Panc1 (cell line): ENCODE measurements around the gene PRTFDC1.

Experiments
- POLR2AphosphoS5 ChIP-seq: IDR thresholded peaks from 2 replicates; pipeline ENCODE4 v1.6.1; 2012; ENCODE audit warnings: mild to moderate bottlenecking, low read depth, low read length, moderate library complexity
- TCF7L2 ChIP-seq: IDR thresholded peaks from 2 replicates; pipeline ENCODE4 v1.6.1; 2011; ENCODE audit warnings: mild to moderate bottlenecking, low read depth, low read length, inconsistent platforms
- TF ChIP-seq, protein P1 (sequence below): fragments of 450-650 bp; IDR thresholded peaks from 2 replicates; pipeline ENCODE4 v1.5.1; 2017; ENCODE audit warnings: mild to moderate bottlenecking
- TF ChIP-seq, protein P2 (sequence below), 2 experiments: IDR thresholded peaks; 2 replicates each; pipeline ENCODE4 v1.6.1; 2011 to 2012; ENCODE audit warnings: low read depth in 2 of 2, control low read depth in 1 of 2, low read length in 1 of 2, mild to moderate bottlenecking in 1 of 2, moderate library complexity in 1 of 2; ENCODE audit not compliant: insufficient read depth in 1 of 2

DNA sequence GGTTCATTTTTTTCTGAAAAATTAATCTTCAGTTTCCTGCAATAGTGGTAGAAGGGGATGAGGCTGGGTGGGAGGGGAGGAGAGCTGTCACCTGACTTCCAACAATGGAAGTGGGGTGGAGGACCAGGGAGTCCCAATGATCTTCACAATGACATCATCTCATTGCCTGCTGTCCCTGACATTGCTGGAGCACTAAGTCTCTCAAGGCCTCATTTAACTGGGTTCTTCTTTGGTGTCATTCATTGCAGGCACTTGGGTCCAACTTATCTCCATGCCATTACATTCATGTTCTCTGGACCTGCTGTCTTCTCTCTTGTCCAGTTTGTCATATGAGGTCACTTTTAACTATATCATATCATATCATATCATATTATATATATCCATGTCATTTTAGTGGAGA is 34.4 kb downstream of the PRTFDC1 start:
- TF ChIP-seq, protein P1, sequence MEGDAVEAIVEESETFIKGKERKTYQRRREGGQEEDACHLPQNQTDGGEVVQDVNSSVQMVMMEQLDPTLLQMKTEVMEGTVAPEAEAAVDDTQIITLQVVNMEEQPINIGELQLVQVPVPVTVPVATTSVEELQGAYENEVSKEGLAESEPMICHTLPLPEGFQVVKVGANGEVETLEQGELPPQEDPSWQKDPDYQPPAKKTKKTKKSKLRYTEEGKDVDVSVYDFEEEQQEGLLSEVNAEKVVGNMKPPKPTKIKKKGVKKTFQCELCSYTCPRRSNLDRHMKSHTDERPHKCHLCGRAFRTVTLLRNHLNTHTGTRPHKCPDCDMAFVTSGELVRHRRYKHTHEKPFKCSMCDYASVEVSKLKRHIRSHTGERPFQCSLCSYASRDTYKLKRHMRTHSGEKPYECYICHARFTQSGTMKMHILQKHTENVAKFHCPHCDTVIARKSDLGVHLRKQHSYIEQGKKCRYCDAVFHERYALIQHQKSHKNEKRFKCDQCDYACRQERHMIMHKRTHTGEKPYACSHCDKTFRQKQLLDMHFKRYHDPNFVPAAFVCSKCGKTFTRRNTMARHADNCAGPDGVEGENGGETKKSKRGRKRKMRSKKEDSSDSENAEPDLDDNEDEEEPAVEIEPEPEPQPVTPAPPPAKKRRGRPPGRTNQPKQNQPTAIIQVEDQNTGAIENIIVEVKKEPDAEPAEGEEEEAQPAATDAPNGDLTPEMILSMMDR, result no peak
- no peak for TF ChIP-seq TCF7L2
- TF ChIP-seq, protein P2, sequence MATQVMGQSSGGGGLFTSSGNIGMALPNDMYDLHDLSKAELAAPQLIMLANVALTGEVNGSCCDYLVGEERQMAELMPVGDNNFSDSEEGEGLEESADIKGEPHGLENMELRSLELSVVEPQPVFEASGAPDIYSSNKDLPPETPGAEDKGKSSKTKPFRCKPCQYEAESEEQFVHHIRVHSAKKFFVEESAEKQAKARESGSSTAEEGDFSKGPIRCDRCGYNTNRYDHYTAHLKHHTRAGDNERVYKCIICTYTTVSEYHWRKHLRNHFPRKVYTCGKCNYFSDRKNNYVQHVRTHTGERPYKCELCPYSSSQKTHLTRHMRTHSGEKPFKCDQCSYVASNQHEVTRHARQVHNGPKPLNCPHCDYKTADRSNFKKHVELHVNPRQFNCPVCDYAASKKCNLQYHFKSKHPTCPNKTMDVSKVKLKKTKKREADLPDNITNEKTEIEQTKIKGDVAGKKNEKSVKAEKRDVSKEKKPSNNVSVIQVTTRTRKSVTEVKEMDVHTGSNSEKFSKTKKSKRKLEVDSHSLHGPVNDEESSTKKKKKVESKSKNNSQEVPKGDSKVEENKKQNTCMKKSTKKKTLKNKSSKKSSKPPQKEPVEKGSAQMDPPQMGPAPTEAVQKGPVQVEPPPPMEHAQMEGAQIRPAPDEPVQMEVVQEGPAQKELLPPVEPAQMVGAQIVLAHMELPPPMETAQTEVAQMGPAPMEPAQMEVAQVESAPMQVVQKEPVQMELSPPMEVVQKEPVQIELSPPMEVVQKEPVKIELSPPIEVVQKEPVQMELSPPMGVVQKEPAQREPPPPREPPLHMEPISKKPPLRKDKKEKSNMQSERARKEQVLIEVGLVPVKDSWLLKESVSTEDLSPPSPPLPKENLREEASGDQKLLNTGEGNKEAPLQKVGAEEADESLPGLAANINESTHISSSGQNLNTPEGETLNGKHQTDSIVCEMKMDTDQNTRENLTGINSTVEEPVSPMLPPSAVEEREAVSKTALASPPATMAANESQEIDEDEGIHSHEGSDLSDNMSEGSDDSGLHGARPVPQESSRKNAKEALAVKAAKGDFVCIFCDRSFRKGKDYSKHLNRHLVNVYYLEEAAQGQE (IDR thresholded peaks at IDR 0.05; ENCODE audit: insufficient read depth in 1 of 2, low read depth in 2 of 2, low read length in 1 of 2), result no peak
- TF ChIP-seq POLR2AphosphoS5, result no peak
